K562 (cell line): ENCODE measurements around the gene LZTS3. TPM values are rescaled to one million over a fixed set of nuclear protein-coding genes. Genes with fewer than 3 reads are reported as not detected.

Experiments used
- ATF1 ChIP-seq, 2 experiments: fragments of 450-650 bp in 1 of 2; IDR thresholded peaks; 2 replicates each; pipeline ENCODE4 v1.6.1; 2016; ENCODE audit warnings: missing compliant biosample characterization in 1 of 2, missing genetic modification characterization in 1 of 2
- CREM ChIP-seq: IDR thresholded peaks from 2 replicates; pipeline ENCODE4 v1.6.1; 2014; ENCODE audit warnings: antibody characterized with exemption, low read depth
- CXXC5 ChIP-seq: fragments of 250-450 bp; sonication (Bioruptor Pico); IDR thresholded peaks from 2 replicates; pipeline ENCODE4 v1.8.0; 2022; ENCODE audit warnings: inconsistent platforms, mild to moderate bottlenecking, moderate library complexity
- DDX20 ChIP-seq: fragments of 450-650 bp; IDR thresholded peaks from 2 replicates; pipeline ENCODE4 v1.6.1; 2016; ENCODE audit warnings: missing genetic modification characterization, low read depth, mild to moderate bottlenecking, missing compliant biosample characterization, moderate library complexity
- LCOR ChIP-seq: sonication (generic); formaldehyde crosslinking; IDR thresholded peaks from 2 replicates; pipeline ENCODE4 v1.8.0; 2022; ENCODE audit warnings: mild to moderate bottlenecking, missing genetic modification reagents
- MAZ ChIP-seq, 2 experiments: fragments of 450-650 bp in 1 of 2; sonication (generic) in 1 of 2; formaldehyde crosslinking; IDR thresholded peaks in 1 of 2; conservative IDR thresholded peaks in 1 of 2; 2 replicates each; pipeline versions ENCODE4 v1.4.0 to v1.5.0; 2020; ENCODE audit warnings: mild to moderate bottlenecking in 1 of 2, missing genetic modification reagents in 1 of 2
- MNT ChIP-seq, 2 experiments: fragments of 450-650 bp; conservative IDR thresholded peaks; 2 replicates each; pipeline ENCODE4 v1.6.1; 2017; ENCODE audit warnings: mild to moderate bottlenecking in 2 of 2, moderate library complexity in 2 of 2
- NCOR1 ChIP-seq: fragments of 450-650 bp; IDR thresholded peaks from 2 replicates; pipeline ENCODE4 v1.6.1; 2016; ENCODE audit warnings: mild to moderate bottlenecking, moderate library complexity
- PHF8 ChIP-seq: fragments of 200-600 bp; sonication (generic); IDR thresholded peaks from 2 replicates; pipeline ENCODE4 v1.6.1; 2012; ENCODE audit warnings: mixed run types, mild to moderate bottlenecking, inconsistent platforms, low read length, moderate library complexity, borderline replicate concordance
- POLR2G ChIP-seq: fragments of 200-400 bp; formaldehyde crosslinking; IDR thresholded peaks from 2 replicates; pipeline ENCODE4 v1.6.1; 2017; ENCODE audit warnings: low read depth, mild to moderate bottlenecking, antibody characterized with exemption, low read length, moderate library complexity
- RERE ChIP-seq: sonication (generic); formaldehyde crosslinking; IDR thresholded peaks from 2 replicates; pipeline ENCODE4 v1.8.0; 2023; ENCODE audit warnings: missing genetic modification reagents, mild to moderate bottlenecking, borderline replicate concordance
- THAP12 ChIP-seq: fragments of 250-450 bp; sonication (Bioruptor Pico); IDR thresholded peaks from 2 replicates; pipeline ENCODE4 v1.9.0; 2021; ENCODE audit warnings: mild to moderate bottlenecking, inconsistent platforms
- XRCC3 ChIP-seq: fragments of 450-650 bp; IDR thresholded peaks from 2 replicates; pipeline ENCODE4 v1.6.1; 2017; ENCODE audit warnings: mild to moderate bottlenecking, moderate library complexity
- ZBTB7A ChIP-seq: IDR thresholded peaks from 2 replicates; pipeline ENCODE4 v1.6.1; 2011; ENCODE audit warnings: low read depth, mild to moderate bottlenecking, low read length, moderate library complexity, borderline replicate concordance; ENCODE audit not compliant: control insufficient read depth
- ZNF12 ChIP-seq: sonication (generic); formaldehyde crosslinking; IDR thresholded peaks from 2 replicates; pipeline ENCODE4 v1.4.0; 2020; ENCODE audit warnings: mild to moderate bottlenecking, missing genetic modification reagents
- ZNF584 ChIP-seq: fragments of 200-800 bp; sonication (Bioruptor generic); IDR thresholded peaks from 2 replicates; pipeline ENCODE4 v1.6.1; 2016; ENCODE audit warnings: low read depth, mild to moderate bottlenecking, missing genetic modification characterization, missing compliant biosample characterization
- polyA plus RNA-seq, 8 experiments: library from polyadenylated mRNA; depleted of rRNA in 4 of 8; stranded (reverse) in 5 of 8; unstranded in 3 of 8; fragments of >200 nt; fragmentation: Nextera tagmentation in 2 of 8; fragmentation: Illumina TruSeq in 1 of 8; extraction: Ambion mirVana in 2 of 8; extraction: Trizol in 1 of 8; gene quantifications; 2 replicates each; pipeline versions ENCODE4 v1.2.1 to v1.2.3, GENCODE V29; 2011 to 2014; ENCODE audit warnings: inconsistent platforms in 1 of 8, missing spikeins in 1 of 8
- total RNA-seq, 7 experiments: library from RNA; depleted of rRNA in 6 of 7; stranded (reverse); fragments of >200 nt in 6 of 7; fragmentation: Illumina TruSeq in 2 of 7; extraction: Trizol in 2 of 7; gene quantifications; 2 replicates each; pipeline versions ENCODE4 v1.2.1 to v1.2.3, GENCODE V29; 2011 to 2021; ENCODE audit warnings: low replicate concordance in 1 of 7

The LZTS3 gene
- total and polyA plus RNA-seq, 9 of the 15 experiments (the other 6 are each of a cell fraction or from before 2014, with no cell fraction given) = 0.07 to 2.9 (median 2.0) TPM

- TF ChIP-seq RERE (CRISPR knock-in tag) (peak; percentile 90), THAP12 (CRISPR knock-in tag) (peak; percentile 56; the same call in 1 of the 2 replicates), MNT (conservative IDR thresholded peaks at IDR 0.05) (peak in 1 of 2 experiments; percentile 45; a peak in 2 of 4 replicates), PHF8 (peak; percentile 64; the same call in 1 of the 2 replicates), LCOR (CRISPR knock-in tag) (0 out of 2 replicates have a peak, but pooled peaks have one; percentile 43), DDX20 (tag) (no peak), CXXC5 (peak; percentile 58; the same call in 1 of the 2 replicates), ZBTB7A (0 out of 2 replicates have a peak, but pooled peaks have one; percentile 71), CREM (peak; percentile 53), MAZ (CRISPR knock-in tag; conservative IDR thresholded peaks at IDR 0.05 in 1 of 2, IDR thresholded peaks at IDR 0.05 in 1 of 2) (peak in 1 of 2 experiments; percentile 31; a peak in 2 of 4 replicates), ATF1 (CRISPR knock-in tag; IDR thresholded peaks at IDR 0.05) (no peak), ATF1 (tag; IDR thresholded peaks at IDR 0.05) (peak; percentile 42), ZNF584 (CRISPR knock-in tag) (no peak), ZNF12 (no peak; the same call in 1 of the 2 replicates), NCOR1 (peak; percentile 12; the same call in 1 of the 2 replicates), XRCC3 (no peak), POLR2G (peak; percentile 62)
Measured at GRCh38 chr20:3172933-3173609, at the start of gene LZTS3 (continued).
